Spleen (tissue), 11 donors: Measurements from ENCODE around the gene ZNF230. TPM values are rescaled to one million over a fixed set of nuclear protein-coding genes. Genes with fewer than 3 reads are reported as not detected.

Source experiments
- DNase-seq: peaks from one replicate; pipeline ENCODE4 v3.0.0-alpha.2; 2020
- H3K27ac ChIP-seq, 8 donors: fragments of 200-600 bp; sonication (generic) in 7 of 8; 1 replicate in 4 of 8; 2 replicates in 4 of 8; pipeline versions ENCODE4 v1.5.0 to v1.8.0; 2016 to 2021; ENCODE audit warnings: inconsistent platforms in 4 of 8, mild to moderate bottlenecking in 4 of 8, moderate library complexity in 1 of 8
- H3K27me3 ChIP-seq, 7 donors: fragments of 200-600 bp; sonication (generic) in 6 of 7; replicated peaks in 1 of 7; 1 replicate in 4 of 7; 2 replicates in 3 of 7; pipeline versions ENCODE4 v1.5.0 to v1.8.0; 2016 to 2021; ENCODE audit warnings: inconsistent platforms in 3 of 7, mild to moderate bottlenecking in 1 of 7
- H3K36me3 ChIP-seq, 6 donors: fragments of 200-600 bp; sonication (generic) in 5 of 6; 1 replicate in 4 of 6; 2 replicates in 2 of 6; pipeline versions ENCODE4 v1.5.0 to v1.8.0; 2016 to 2021; ENCODE audit warnings: inconsistent platforms in 2 of 6
- H3K4me1 ChIP-seq, 6 donors: fragments of 200-600 bp; sonication (generic) in 5 of 6; 1 replicate in 3 of 6; 2 replicates in 3 of 6; pipeline versions ENCODE4 v1.5.0 to v1.8.0; 2016 to 2021; ENCODE audit warnings: inconsistent platforms in 3 of 6
- H3K4me3 ChIP-seq, 8 donors: fragments of 200-600 bp; sonication (generic) in 7 of 8; 1 replicate in 4 of 8; 2 replicates in 4 of 8; pipeline versions ENCODE4 v1.5.0 to v1.8.0; 2016 to 2021; ENCODE audit warnings: inconsistent platforms in 4 of 8, mild to moderate bottlenecking in 4 of 8, moderate library complexity in 2 of 8
- H3K9me3 ChIP-seq, 8 donors: fragments of 200-600 bp; sonication (generic) in 7 of 8; 1 replicate in 4 of 8; 2 replicates in 4 of 8; pipeline versions ENCODE4 v1.5.0 to v1.8.0; 2016 to 2021; ENCODE audit warnings: inconsistent platforms in 4 of 8
- CTCF ChIP-seq, 11 experiments: fragments of 200-600 bp in 7 of 11; fragments of 450-650 bp in 4 of 11; sonication (generic) in 4 of 11; IDR thresholded peaks in 8 of 11; conservative IDR thresholded peaks in 3 of 11; 1 replicate in 7 of 11; 2 replicates in 4 of 11; pipeline versions ENCODE4 v1.4.0 to v1.8.0; 2016 to 2021; ENCODE audit warnings: antibody characterized with exemption in 11 of 11, inconsistent platforms in 4 of 11, mild to moderate bottlenecking in 1 of 11
- POLR2A ChIP-seq, 3 donors: fragments of 450-650 bp; IDR thresholded peaks; one replicate each; pipeline ENCODE4 v1.5.1; 2017; ENCODE audit warnings: antibody characterized with exemption in 3 of 3, mild to moderate bottlenecking in 1 of 3
- POLR2AphosphoS5 ChIP-seq, 3 donors: sonication (generic); formaldehyde crosslinking; IDR thresholded peaks; one replicate each; pipeline ENCODE4 v1.5.1; 2017; ENCODE audit warnings: antibody characterized with exemption in 3 of 3
- WGBS, 5 donors: extraction: QIAGEN DNeasy Blood & Tissue Kit in 3 of 5; methylation state at CpG; one replicate each; pipeline versions ENCODE4 v1.1.5 to v1.1.7; 2013 to 2018; 5-methylcytosine and 5-hydroxymethylcytosine counted together
- intact Hi-C: fragments of 100-400 bp; cut with DNase I; formaldehyde crosslinking; loops from one replicate; pipeline ENCODE4 v1.15.0; 2023; ENCODE audit warnings: low total_unique reads
- polyA plus RNA-seq, 3 donors: library from polyadenylated mRNA; stranded (reverse); fragments of 200-250 nt; gene quantifications; one replicate each; pipeline ENCODE4 v1.2.1, GENCODE V29; 2013
- total RNA-seq, 7 donors: library from RNA; depleted of rRNA in 3 of 7; stranded (reverse); fragments of >200 nt in 3 of 7; fragmentation: NEBNext Ultra II Directional in 4 of 7; extraction: Animal tissue kit (Norgen Biotek cat#: 25700) in 4 of 7; gene quantifications; one replicate each; pipeline versions ENCODE4 v1.1.0 to v1.2.1, GENCODE V29; 2016 to 2021
- donor health status: healthy with polysubstance abuse.
- donor health status: DM: no; HTN: no; CAD: no; lungs with moderate emphysema.
- donor health status: DM: no; HTN: no; CAD: no.
- donor health status: Bipolar disorder and iron deficiency.
- donor health status: healthy.
- donor health status: DM: no; HTN: no; CAD: no.
- donor health status: DM: yes; HTN: yes; CAD: no.

Gene ZNF230
- total and polyA plus RNA-seq, 10 donors: 2.4 to 15.2 (median 8.2) TPM

GRCh38 chr19:43983912-43984686 is 18.7 kb upstream of the ZNF230 start, which contains the start of gene ZNF155:
Gene ZNF155, plus strand, starts transcription at chr19:43984188. Its CDS starts 4,356 bp downstream, at chr19:43988544.
- DNase-seq: peak; percentile 91
- Histone ChIP-seq H3K27ac (peak within 1 kb of the TSS in 7 of 8 donors; percentile 56 to 88 (median 86)), H3K4me1 (peaks cover 6 to 26% (median 21%) of the 10 kb centered on the region in 6 donors), H3K9me3 (peaks cover 0 to 52% (median 28%) of the 10 kb centered on the region in 8 donors), H3K4me3 (peak within 1 kb of the TSS; percentile 57 to 87 (median 68)), H3K27me3 (no peaks in the 10 kb centered on the region), H3K36me3 (peaks cover 0 to 24% (median 10%) of the 10 kb centered on the region in 6 donors)
- intact Hi-C loops: loop anchor here (10.0 kb wide), 1 partner anchor 49 kb away; the partner anchor contains the start of gene ZNF45
- TF ChIP-seq CTCF (IDR thresholded peaks at IDR 0.05 in 8 of 11, conservative IDR thresholded peaks at IDR 0.05 in 3 of 11) (no peak), POLR2AphosphoS5 (IDR thresholded peaks at IDR 0.05) (peak; percentile 40 to 86 (median 76)), POLR2A (IDR thresholded peaks at IDR 0.05) (no peak)
- 1% methylated on average over 39 to 40 of the region's 40 CpGs for WGBS, 5 donors

GRCh38 chr19:43984687-43985000 is 18.1 kb upstream of the ZNF230 start:
- 3 to 12% (median 4%) methylated on average over 14 of the region's 14 CpGs for WGBS, 5 donors
- Histone ChIP-seq H3K4me3 (peak overlapping the region; percentile 57 to 87 (median 68)), H3K27ac (peak overlapping the region in 7 of 8 donors; percentile 56 to 88 (median 86)), H3K27me3 (no peaks in the 10 kb centered on the region), H3K4me1 (peaks cover 6 to 26% (median 21%) of the 10 kb centered on the region in 6 donors), H3K36me3 (peaks cover 0 to 30% (median 15%) of the 10 kb centered on the region in 6 donors), H3K9me3 (peaks cover 0 to 47% (median 22%) of the 10 kb centered on the region in 8 donors)
- intact Hi-C loops: loop anchor here (10.0 kb wide), 1 partner anchor 50 kb away; the partner anchor contains the start of gene ZNF45
- DNase-seq: peak; percentile 72
- TF ChIP-seq CTCF (IDR thresholded peaks at IDR 0.05 in 8 of 11, conservative IDR thresholded peaks at IDR 0.05 in 3 of 11) (no peak), POLR2A (IDR thresholded peaks at IDR 0.05) (no peak), POLR2AphosphoS5 (IDR thresholded peaks at IDR 0.05) (no peak)

GRCh38 chr19:43997631-43998290 is 5.0 kb upstream of the ZNF230 start:
- Histone ChIP-seq H3K4me3 (no peak overlapping the region), H3K9me3 (peaks cover 0 to 66% (median 43%) of the 10 kb centered on the region in 8 donors), H3K4me1 (peaks cover 0 to 8% (median 7%) of the 10 kb centered on the region in 6 donors), H3K36me3 (peaks cover 4 to 52% (median 49%) of the 10 kb centered on the region in 6 donors), H3K27ac (no peak overlapping the region), H3K27me3 (no peaks in the 10 kb centered on the region)
- intact Hi-C loops: no loop called here
- no peak for DNase-seq
- TF ChIP-seq POLR2A (IDR thresholded peaks at IDR 0.05) (no peak), CTCF (IDR thresholded peaks at IDR 0.05 in 8 of 11, conservative IDR thresholded peaks at IDR 0.05 in 3 of 11) (no peak), POLR2AphosphoS5 (IDR thresholded peaks at IDR 0.05) (no peak)
- 91 to 94% (median 93%) methylated on average over 9 to 10 of the region's 10 CpGs for WGBS, 5 donors
